Colonic mucosa (tissue), 4 donors: ENCODE data around the gene PCED1A. TPM values are rescaled to one million over a fixed set of nuclear protein-coding genes. Genes with fewer than 3 reads are reported as not detected.
A peak's percentile ranks its signal among the peaks of the same experiment; 100 is the strongest.

ENCODE experiments used
- DNase-seq: peaks from one replicate; pipeline ENCODE4 v3.0.0-alpha.2; 2020
- H3K27ac ChIP-seq: fragments of 200-600 bp; one replicate; pipeline ENCODE4 v1.8.0; 2021
- H3K27me3 ChIP-seq: fragments of 200-600 bp; one replicate; pipeline ENCODE4 v1.8.0; 2021
- H3K36me3 ChIP-seq: fragments of 200-600 bp; one replicate; pipeline ENCODE4 v1.8.0; 2021
- H3K4me1 ChIP-seq: fragments of 200-600 bp; one replicate; pipeline ENCODE4 v1.8.0; 2021; ENCODE audit warnings: mild to moderate bottlenecking
- H3K4me3 ChIP-seq: fragments of 200-600 bp; one replicate; pipeline ENCODE4 v1.8.0; 2021
- H3K9ac ChIP-seq, 2 donors: one replicate each; pipeline ENCODE4 v1.7.0; 2013; ENCODE audit warnings: control low read depth in 2 of 2, low read depth in 2 of 2, low read length in 2 of 2
- H3K9me3 ChIP-seq: fragments of 200-600 bp; one replicate; pipeline ENCODE4 v1.8.0; 2021
- intact Hi-C: fragments of 100-400 bp; cut with DNase I; formaldehyde crosslinking; loops from one replicate; pipeline ENCODE4 v1.14.1; 2022
- total RNA-seq, 2 donors: library from RNA; stranded (reverse); fragmentation: NEBNext Ultra II Directional in 1 of 2; extraction: Animal tissue kit (Norgen Biotek cat#: 25700) in 1 of 2; gene quantifications; one replicate each; pipeline ENCODE4 v1.2.1, GENCODE V29; 2021
- TF ChIP-seq, protein P1 (sequence below): fragments of 200-600 bp; IDR thresholded peaks from one replicate; pipeline ENCODE4 v1.8.0; 2022; ENCODE audit warnings: antibody characterized with exemption, mild to moderate bottlenecking
- donor health status: healthy.
- donor health status: DM: no; HTN: no; CAD: no.
- donor health status: DM: no; HTN: no; CAD: no.

Gene PCED1A
- total RNA-seq, 2 donors from 2014 or later: 21.7 to 24.8 TPM

DNA sequence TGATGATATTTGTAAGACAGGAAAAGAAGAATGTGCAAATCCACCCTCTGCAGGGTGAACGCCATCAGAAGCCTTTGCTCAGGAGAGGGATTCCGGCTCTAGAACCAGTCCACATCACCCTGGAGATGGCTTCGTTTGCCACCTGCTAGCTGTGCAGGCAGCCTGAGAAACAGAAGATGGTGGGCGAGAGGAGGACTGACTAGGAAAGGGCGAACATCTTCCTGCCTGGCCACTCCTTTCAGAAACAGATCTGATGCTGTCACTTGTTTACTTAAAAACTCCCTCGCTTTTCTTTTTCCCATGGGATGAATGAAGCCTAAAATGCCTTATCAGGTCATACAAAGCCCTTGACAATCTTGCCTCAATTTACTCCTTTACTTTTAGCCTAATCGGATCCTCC is 34.0 kb upstream of the PCED1A start:
- H3K4me3 ChIP-seq: peak overlapping the region; percentile 82
- TF ChIP-seq, protein P1, sequence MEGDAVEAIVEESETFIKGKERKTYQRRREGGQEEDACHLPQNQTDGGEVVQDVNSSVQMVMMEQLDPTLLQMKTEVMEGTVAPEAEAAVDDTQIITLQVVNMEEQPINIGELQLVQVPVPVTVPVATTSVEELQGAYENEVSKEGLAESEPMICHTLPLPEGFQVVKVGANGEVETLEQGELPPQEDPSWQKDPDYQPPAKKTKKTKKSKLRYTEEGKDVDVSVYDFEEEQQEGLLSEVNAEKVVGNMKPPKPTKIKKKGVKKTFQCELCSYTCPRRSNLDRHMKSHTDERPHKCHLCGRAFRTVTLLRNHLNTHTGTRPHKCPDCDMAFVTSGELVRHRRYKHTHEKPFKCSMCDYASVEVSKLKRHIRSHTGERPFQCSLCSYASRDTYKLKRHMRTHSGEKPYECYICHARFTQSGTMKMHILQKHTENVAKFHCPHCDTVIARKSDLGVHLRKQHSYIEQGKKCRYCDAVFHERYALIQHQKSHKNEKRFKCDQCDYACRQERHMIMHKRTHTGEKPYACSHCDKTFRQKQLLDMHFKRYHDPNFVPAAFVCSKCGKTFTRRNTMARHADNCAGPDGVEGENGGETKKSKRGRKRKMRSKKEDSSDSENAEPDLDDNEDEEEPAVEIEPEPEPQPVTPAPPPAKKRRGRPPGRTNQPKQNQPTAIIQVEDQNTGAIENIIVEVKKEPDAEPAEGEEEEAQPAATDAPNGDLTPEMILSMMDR: no peak

GRCh38 chr20:2873747-2874041 is 33.2 kb upstream of the PCED1A start:
- Histone ChIP-seq H3K4me3 (peak overlapping the region; percentile 82), H3K9me3 (no peaks in the 10 kb centered on the region), H3K36me3 (no peaks in the 10 kb centered on the region), H3K27ac (peak overlapping the region; percentile 68), H3K27me3 (no peaks in the 10 kb centered on the region), H3K9ac (peak overlapping the region; percentile 82 to 85), H3K4me1 (no peaks in the 10 kb centered on the region)
- intact Hi-C loops: no loop called here
- DNase-seq: peak; percentile 55
- TF ChIP-seq, protein P1: no peak

More for the DNA sequence above, 34.0 kb upstream of the PCED1A start:
- DNase-seq: no peak
- Histone ChIP-seq H3K9ac (peak overlapping the region in 1 of 2 donors; percentile 64), H3K27ac (no peak overlapping the region), H3K9me3 (no peaks in the 10 kb centered on the region), H3K27me3 (no peaks in the 10 kb centered on the region), H3K4me1 (no peaks in the 10 kb centered on the region), H3K36me3 (no peaks in the 10 kb centered on the region)
- intact Hi-C loops: no loop called here

DNA sequence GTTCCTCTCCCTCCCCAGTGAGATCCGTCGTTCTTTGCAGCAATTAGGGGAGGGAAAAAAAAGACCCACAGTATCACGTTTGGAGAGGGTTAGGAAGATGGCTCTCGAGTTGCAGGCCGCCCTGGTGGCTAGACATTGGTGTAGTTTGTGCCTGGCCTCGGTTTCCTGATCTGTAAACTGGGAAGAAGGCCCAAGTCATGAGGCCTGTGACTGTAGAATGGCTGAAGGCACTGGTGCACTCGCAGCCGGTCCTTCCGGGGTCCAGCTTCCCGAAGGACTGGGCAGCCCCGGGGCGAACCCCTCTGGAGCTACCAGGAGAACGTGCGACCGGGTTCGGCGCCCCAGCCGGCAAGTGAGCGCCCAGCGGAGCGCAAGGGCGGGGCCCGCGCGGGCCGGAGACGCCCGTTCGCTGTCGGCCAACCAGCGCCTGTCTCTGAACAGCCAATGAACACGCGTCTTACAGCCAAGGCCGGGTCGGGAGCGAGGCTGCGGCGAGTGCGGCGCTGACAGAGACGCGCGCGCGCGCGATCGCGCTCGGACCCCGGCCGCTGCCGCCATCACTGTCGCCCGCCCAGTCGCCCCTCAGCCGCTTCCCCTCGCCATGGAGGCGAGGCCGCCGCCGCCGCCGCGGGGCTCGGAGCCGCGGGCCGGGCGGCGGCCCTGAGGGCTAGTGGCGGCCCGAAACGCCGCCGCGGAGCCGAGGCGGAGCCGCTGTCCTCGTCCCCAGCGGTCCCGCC is 32.7 kb upstream of the PCED1A start, which contains the start of gene PTPRA:
Gene PTPRA, plus strand, starts transcription at position 472 of the 737 bp plus-strand sequence. CDS start 90,797 bp downstream, outside the sequence.
- Histone ChIP-seq H3K36me3 (no peaks in the 10 kb centered on the region), H3K4me1 (no peaks in the 10 kb centered on the region), H3K4me3 (peak within 1 kb of the TSS; percentile 82), H3K27ac (peak within 1 kb of the TSS; percentile 68), H3K9ac (peak within 1 kb of the TSS; percentile 82 to 85), H3K9me3 (no peaks in the 10 kb centered on the region), H3K27me3 (no peaks in the 10 kb centered on the region)
- DNase-seq: peak; percentile 96
- intact Hi-C loops: no loop called here
- TF ChIP-seq, protein P1: no peak

GRCh38 chr20:2872459-2873009 is 32.1 kb upstream of the PCED1A start:
- Histone ChIP-seq H3K4me1 (no peaks in the 10 kb centered on the region), H3K4me3 (peak overlapping the region; percentile 82), H3K36me3 (no peaks in the 10 kb centered on the region), H3K27me3 (no peaks in the 10 kb centered on the region), H3K9me3 (no peaks in the 10 kb centered on the region), H3K27ac (no peak overlapping the region), H3K9ac (peak overlapping the region; percentile 44 to 83)
- TF ChIP-seq, protein P1: no peak
- DNase-seq: peak; percentile 76
- intact Hi-C loops: no loop called here

DNA sequence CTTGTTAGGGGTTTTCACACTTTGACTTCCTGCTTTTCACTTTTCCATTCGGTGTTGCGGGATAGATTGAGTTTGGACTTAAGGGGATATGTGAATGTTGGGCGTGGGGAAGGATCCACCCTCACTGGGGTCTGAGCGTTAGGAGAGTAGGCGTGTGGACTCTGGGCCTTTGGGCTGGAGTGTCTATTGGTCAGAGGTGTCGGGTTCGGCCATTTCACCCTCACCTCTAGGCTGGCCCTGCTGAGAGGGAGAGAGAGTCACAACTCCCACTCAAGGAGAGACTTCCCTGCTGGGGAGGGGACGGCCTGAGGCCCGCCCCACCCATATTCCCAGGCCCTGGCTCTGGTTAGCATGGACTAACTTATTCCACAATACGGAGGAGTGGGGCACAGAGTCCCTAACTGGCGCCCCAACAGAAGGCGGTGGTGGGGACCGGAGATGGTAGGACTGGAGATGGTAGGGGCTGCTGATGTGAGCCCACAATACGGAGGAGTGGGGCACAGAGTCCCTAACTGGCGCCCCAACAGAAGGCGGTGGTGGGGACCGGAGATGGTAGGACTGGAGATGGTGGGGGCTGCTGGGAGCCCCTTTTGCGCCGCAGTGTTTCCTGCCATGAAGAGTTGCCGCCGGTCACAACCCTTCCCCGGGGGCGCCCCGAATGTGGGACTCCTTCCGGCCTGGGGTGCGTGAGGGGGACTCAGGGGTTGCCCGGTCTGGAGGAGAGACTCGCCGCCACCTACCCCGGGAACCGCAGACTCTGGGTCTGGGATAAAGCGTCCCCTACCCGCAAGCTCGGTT is 31.4 kb upstream of the PCED1A start:
- peak; percentile 39 for DNase-seq
- TF ChIP-seq, protein P1: no peak
- H3K27ac ChIP-seq: no peak overlapping the region
- H3K9ac ChIP-seq: peak overlapping the region; percentile 44 to 83
- H3K36me3 ChIP-seq: no peaks in the 10 kb centered on the region
- H3K4me1 ChIP-seq: no peaks in the 10 kb centered on the region
- H3K4me3 ChIP-seq: peak overlapping the region; percentile 82
- no peaks in the 10 kb centered on the region for H3K9me3 ChIP-seq
- intact Hi-C loops: no loop called here
- H3K27me3 ChIP-seq: no peaks in the 10 kb centered on the region
